ENCODE data around the gene CLMN. TPM values are rescaled to one million over a fixed set of nuclear protein-coding genes. Genes with fewer than 3 reads are reported as not detected.
A peak's percentile ranks its signal among the peaks of the same experiment; 100 is the strongest.

The CLMN gene
- total RNA-seq, 1 donor from 2014 or later: 7.7 TPM

GRCh38 chr14:95196826-95197545, 122.7 kb downstream of the CLMN start:
- Mint-ChIP-seq H3K9me3 (no peaks in the 10 kb centered on the region), H3K27ac (ENCODE audit: unreplicated experiment) (no peak overlapping the region), H3K4me3 (no peak overlapping the region), H3K27me3 (ENCODE audit: low read depth) (no peaks in the 10 kb centered on the region), H3K4me1 (no peaks in the 10 kb centered on the region), H3K36me3 (ENCODE audit: low read depth) (no peaks in the 10 kb centered on the region)
- no peak for TF ChIP-seq CTCF (conservative IDR thresholded peaks at IDR 0.05)
- no peak for DNase-seq (ENCODE audit: low read depth, low spot score)

GRCh38 chr14:95196268-95196667, 123.4 kb downstream of the CLMN start:
- no peaks in the 10 kb centered on the region for H3K4me1 Mint-ChIP-seq
- TF ChIP-seq CTCF (conservative IDR thresholded peaks at IDR 0.05): peak; percentile 40

GRCh38 chr14:95195031-95195430, 124.7 kb downstream of the CLMN start:
- TF ChIP-seq CTCF (conservative IDR thresholded peaks at IDR 0.05): no peak
- H3K27ac Mint-ChIP-seq (ENCODE audit: unreplicated experiment): no peak overlapping the region
- H3K36me3 Mint-ChIP-seq (ENCODE audit: low read depth): no peaks in the 10 kb centered on the region
- no peak overlapping the region for H3K4me3 Mint-ChIP-seq
- no peaks in the 10 kb centered on the region for H3K9me3 Mint-ChIP-seq
- H3K4me1 Mint-ChIP-seq: no peaks in the 10 kb centered on the region
- no peak for DNase-seq (ENCODE audit: low read depth, low spot score)
- H3K27me3 Mint-ChIP-seq (ENCODE audit: low read depth): no peaks in the 10 kb centered on the region

More at GRCh38 chr14:95196268-95196667, 123.4 kb downstream of the CLMN start:
- no peaks in the 10 kb centered on the region for H3K27me3 Mint-ChIP-seq (ENCODE audit: low read depth)
- no peaks in the 10 kb centered on the region for H3K36me3 Mint-ChIP-seq (ENCODE audit: low read depth)
- no peak for DNase-seq (ENCODE audit: low read depth, low spot score)
- no peak overlapping the region for H3K4me3 Mint-ChIP-seq
- H3K27ac Mint-ChIP-seq (ENCODE audit: unreplicated experiment): no peak overlapping the region
- H3K9me3 Mint-ChIP-seq: no peaks in the 10 kb centered on the region

GRCh38 chr14:95193081-95193480, 126.6 kb downstream of the CLMN start:
- Mint-ChIP-seq H3K27ac (ENCODE audit: unreplicated experiment) (no peak overlapping the region), H3K36me3 (ENCODE audit: low read depth) (peaks cover 1% of the 10 kb centered on the region), H3K4me3 (no peak overlapping the region), H3K4me1 (no peaks in the 10 kb centered on the region), H3K9me3 (peaks cover 1% of the 10 kb centered on the region), H3K27me3 (ENCODE audit: low read depth) (no peaks in the 10 kb centered on the region)
- no peak for TF ChIP-seq CTCF (conservative IDR thresholded peaks at IDR 0.05)
- DNase-seq (ENCODE audit: low read depth, low spot score): no peak

GRCh38 chr14:95192311-95192710, 127.4 kb downstream of the CLMN start:
- H3K27ac Mint-ChIP-seq (ENCODE audit: unreplicated experiment): no peak overlapping the region
- H3K4me3 Mint-ChIP-seq: no peak overlapping the region
- H3K27me3 Mint-ChIP-seq (ENCODE audit: low read depth): no peaks in the 10 kb centered on the region
- peaks cover 5% of the 10 kb centered on the region for H3K36me3 Mint-ChIP-seq (ENCODE audit: low read depth)
- TF ChIP-seq CTCF (conservative IDR thresholded peaks at IDR 0.05): no peak
- H3K9me3 Mint-ChIP-seq: peaks cover 3% of the 10 kb centered on the region
- H3K4me1 Mint-ChIP-seq: no peaks in the 10 kb centered on the region
- DNase-seq (ENCODE audit: low read depth, low spot score): no peak
